PFSK-1 (cell line): ENCODE measurements around the gene AJM1.

ENCODE experiments used
- FOXP2 ChIP-seq: optimal IDR thresholded peaks from 2 replicates; pipeline ENCODE3; 2011; ENCODE audit warnings: borderline replicate concordance, control low read depth, inconsistent platforms; ENCODE audit not compliant: insufficient read depth; ENCODE audit errors: extremely low read length, extremely low read depth
- POLR2AphosphoS5 ChIP-seq: IDR thresholded peaks from 2 replicates; pipeline ENCODE4 v1.6.1; 2012; ENCODE audit warnings: low read depth, mild to moderate bottlenecking, control low read depth, low read length, moderate library complexity
- SIN3A ChIP-seq: IDR thresholded peaks from 2 replicates; pipeline ENCODE4 v1.6.1; 2012; ENCODE audit warnings: mild to moderate bottlenecking, low read length, moderate library complexity, borderline replicate concordance; ENCODE audit not compliant: insufficient read depth
- TAF1 ChIP-seq: IDR thresholded peaks from 2 replicates; pipeline ENCODE4 v1.6.1; 2012; ENCODE audit warnings: low read length, control low read depth, borderline replicate concordance; ENCODE audit not compliant: insufficient read depth
- TF ChIP-seq, protein P1 (sequence below), 2 experiments: IDR thresholded peaks; 2 replicates each; pipeline versions ENCODE4 v1.6.1 to v1.8.0; 2011 to 2012; ENCODE audit warnings: low read depth in 2 of 2, low read length in 2 of 2, control low read depth in 1 of 2, inconsistent platforms in 1 of 2, mild to moderate bottlenecking in 1 of 2, moderate library complexity in 1 of 2; ENCODE audit not compliant: insufficient read depth in 1 of 2

AJM1 gene

GRCh38 chr9:136847826-136848392 lies 5.6 kb downstream of the AJM1 start:
- TF ChIP-seq, protein P1, sequence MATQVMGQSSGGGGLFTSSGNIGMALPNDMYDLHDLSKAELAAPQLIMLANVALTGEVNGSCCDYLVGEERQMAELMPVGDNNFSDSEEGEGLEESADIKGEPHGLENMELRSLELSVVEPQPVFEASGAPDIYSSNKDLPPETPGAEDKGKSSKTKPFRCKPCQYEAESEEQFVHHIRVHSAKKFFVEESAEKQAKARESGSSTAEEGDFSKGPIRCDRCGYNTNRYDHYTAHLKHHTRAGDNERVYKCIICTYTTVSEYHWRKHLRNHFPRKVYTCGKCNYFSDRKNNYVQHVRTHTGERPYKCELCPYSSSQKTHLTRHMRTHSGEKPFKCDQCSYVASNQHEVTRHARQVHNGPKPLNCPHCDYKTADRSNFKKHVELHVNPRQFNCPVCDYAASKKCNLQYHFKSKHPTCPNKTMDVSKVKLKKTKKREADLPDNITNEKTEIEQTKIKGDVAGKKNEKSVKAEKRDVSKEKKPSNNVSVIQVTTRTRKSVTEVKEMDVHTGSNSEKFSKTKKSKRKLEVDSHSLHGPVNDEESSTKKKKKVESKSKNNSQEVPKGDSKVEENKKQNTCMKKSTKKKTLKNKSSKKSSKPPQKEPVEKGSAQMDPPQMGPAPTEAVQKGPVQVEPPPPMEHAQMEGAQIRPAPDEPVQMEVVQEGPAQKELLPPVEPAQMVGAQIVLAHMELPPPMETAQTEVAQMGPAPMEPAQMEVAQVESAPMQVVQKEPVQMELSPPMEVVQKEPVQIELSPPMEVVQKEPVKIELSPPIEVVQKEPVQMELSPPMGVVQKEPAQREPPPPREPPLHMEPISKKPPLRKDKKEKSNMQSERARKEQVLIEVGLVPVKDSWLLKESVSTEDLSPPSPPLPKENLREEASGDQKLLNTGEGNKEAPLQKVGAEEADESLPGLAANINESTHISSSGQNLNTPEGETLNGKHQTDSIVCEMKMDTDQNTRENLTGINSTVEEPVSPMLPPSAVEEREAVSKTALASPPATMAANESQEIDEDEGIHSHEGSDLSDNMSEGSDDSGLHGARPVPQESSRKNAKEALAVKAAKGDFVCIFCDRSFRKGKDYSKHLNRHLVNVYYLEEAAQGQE (IDR thresholded peaks at IDR 0.05; ENCODE audit: insufficient read depth in 1 of 2, low read depth in 2 of 2, low read length in 2 of 2) = no peak
- TF ChIP-seq POLR2AphosphoS5 = peak; percentile 61; the same call in 1 of the 2 replicates

- TF ChIP-seq POLR2AphosphoS5 (no peak), TAF1 (no peak), SIN3A (no peak), FOXP2 (no peak)
- TF ChIP-seq, protein P1 (IDR thresholded peaks at IDR 0.05; ENCODE audit: insufficient read depth in 1 of 2, low read depth in 2 of 2, low read length in 2 of 2) = no peak
Observed at GRCh38 chr9:136848393-136849037, 6.2 kb downstream of the AJM1 start.

- TF ChIP-seq FOXP2 (no peak), POLR2AphosphoS5 (peak; percentile 86), SIN3A (peak; percentile 66; the same call in 1 of the 2 replicates), TAF1 (peak; percentile 9; the same call in 1 of the 2 replicates)
- TF ChIP-seq, protein P1 (IDR thresholded peaks at IDR 0.05; ENCODE audit: insufficient read depth in 1 of 2, low read depth in 2 of 2, low read length in 2 of 2) = no peak
Observed at GRCh38 chr9:136849038-136849959, 7.0 kb downstream of the AJM1 start, which contains the start of gene PHPT1. TSS of gene PHPT1 (plus strand) at chr9:136849409. CDS start at chr9:136849431, 22 bp downstream.

- TF ChIP-seq SIN3A (no peak), POLR2AphosphoS5 (no peak), FOXP2 (no peak), TAF1 (no peak)
- TF ChIP-seq, protein P1 (IDR thresholded peaks at IDR 0.05; ENCODE audit: insufficient read depth in 1 of 2, low read depth in 2 of 2, low read length in 2 of 2) = no peak
Observed at GRCh38 chr9:136849960-136850865, 7.9 kb downstream of the AJM1 start.
